ENCODE data around the gene OTOP3. TPM values are rescaled to one million over a fixed set of nuclear protein-coding genes. Genes with fewer than 3 reads are reported as not detected.
A peak's percentile ranks its signal among the peaks of the same experiment; 100 is the strongest.

The OTOP3 gene
- total and polyA plus RNA-seq, 7 experiments from 2014 or later = not detected

- no peaks in the 10 kb centered on the region for H3K9me3 Mint-ChIP-seq
- Histone ChIP-seq H3K27ac (ENCODE audit: low read depth, low read length) (no peak overlapping the region), H3K4me3 (ENCODE audit: low read length) (no peak overlapping the region), H3K27me3 (ENCODE audit: control insufficient read depth in 2 of 2, insufficient read depth in 2 of 2, low read length in 2 of 2) (no peaks in the 10 kb centered on the region), H3K36me3 (ENCODE audit: control insufficient read depth in 2 of 3, insufficient read depth in 3 of 3, low read length in 3 of 3) (no peaks in the 10 kb centered on the region), H3K4me1 (ENCODE audit: control insufficient read depth in 2 of 2, insufficient read depth in 2 of 2, low read length in 2 of 2) (no peaks in the 10 kb centered on the region), H3K9me3 (ENCODE audit: control insufficient read depth in 2 of 3, low read length in 3 of 3) (no peaks in the 10 kb centered on the region)
- H3K4me3 Mint-ChIP-seq = no peak overlapping the region
- intact Hi-C loops (cut with micrococcal nuclease) = no loop called here
- ATAC-seq = no peak
- peaks cover 0 to 4% (median 0%) of the 10 kb centered on the region in 5 donors for H3K36me3 Mint-ChIP-seq
- no peaks in the 10 kb centered on the region for H3K4me1 Mint-ChIP-seq
- POLR2A ChIA-PET = no interaction called here
- DNase-seq = no peak
- no peak overlapping the region for H3K27ac Mint-ChIP-seq
- peaks cover 0 to 6% (median 0%) of the 10 kb centered on the region in 5 donors for H3K27me3 Mint-ChIP-seq
- CTCF ChIA-PET = interaction anchor here (1.2 kb wide), 1 partner anchor 8 kb away, joined by 3 read pairs; no protein-coding TSS in a partner anchor
Measured at GRCh38 chr17:74952431-74953133, 16.9 kb downstream of the OTOP3 start.

- POLR2A ChIA-PET = no interaction called here
- Mint-ChIP-seq H3K4me1 (no peaks in the 10 kb centered on the region), H3K9me3 (no peaks in the 10 kb centered on the region), H3K4me3 (no peak overlapping the region), H3K36me3 (peaks cover 0 to 4% (median 0%) of the 10 kb centered on the region in 5 donors), H3K27me3 (peaks cover 0 to 4% (median 0%) of the 10 kb centered on the region in 5 donors), H3K27ac (no peak overlapping the region)
- Histone ChIP-seq H3K9me3 (ENCODE audit: control insufficient read depth in 2 of 3, low read length in 3 of 3) (no peaks in the 10 kb centered on the region), H3K27me3 (ENCODE audit: control insufficient read depth in 2 of 2, insufficient read depth in 2 of 2, low read length in 2 of 2) (no peaks in the 10 kb centered on the region), H3K4me1 (ENCODE audit: control insufficient read depth in 2 of 2, insufficient read depth in 2 of 2, low read length in 2 of 2) (no peaks in the 10 kb centered on the region), H3K36me3 (ENCODE audit: control insufficient read depth in 2 of 3, insufficient read depth in 3 of 3, low read length in 3 of 3) (no peaks in the 10 kb centered on the region), H3K27ac (ENCODE audit: low read depth, low read length) (no peak overlapping the region), H3K4me3 (ENCODE audit: low read length) (no peak overlapping the region)
- CTCF ChIA-PET = interaction anchor here (0.6 to 1.2 kb wide), 2 partner anchors 7 to 149 kb away, joined by 3 read pairs; no protein-coding TSS in a partner anchor
- intact Hi-C loops (cut with micrococcal nuclease) = no loop called here
- ATAC-seq (no peak), DNase-seq (no peak)
Measured at GRCh38 chr17:74953134-74953687, 17.5 kb downstream of the OTOP3 start.

GRCh38 chr17:74954115-74954514 lies 18.4 kb downstream of the OTOP3 start:
- H3K9me3 ChIP-seq (ENCODE audit: control insufficient read depth in 2 of 3, low read length in 3 of 3) = no peaks in the 10 kb centered on the region
- H3K4me1 ChIP-seq (ENCODE audit: control insufficient read depth in 2 of 2, insufficient read depth in 2 of 2, low read length in 2 of 2) = no peaks in the 10 kb centered on the region
- no peaks in the 10 kb centered on the region for H3K27me3 ChIP-seq (ENCODE audit: control insufficient read depth in 2 of 2, insufficient read depth in 2 of 2, low read length in 2 of 2)
- no peaks in the 10 kb centered on the region for H3K36me3 ChIP-seq (ENCODE audit: control insufficient read depth in 2 of 3, insufficient read depth in 3 of 3, low read length in 3 of 3)
- intact Hi-C loops (cut with micrococcal nuclease) = no loop called here
- Mint-ChIP-seq H3K4me3 (no peak overlapping the region), H3K9me3 (no peaks in the 10 kb centered on the region), H3K27ac (no peak overlapping the region), H3K27me3 (peaks cover 0 to 4% (median 0%) of the 10 kb centered on the region in 5 donors), H3K4me1 (no peaks in the 10 kb centered on the region), H3K36me3 (peaks cover 0 to 4% (median 0%) of the 10 kb centered on the region in 5 donors)
- H3K27ac ChIP-seq (ENCODE audit: low read depth, low read length) = no peak overlapping the region
- POLR2A ChIA-PET = no interaction called here
- CTCF ChIA-PET = no interaction called here
- ATAC-seq (no peak), DNase-seq (no peak)
- no peak overlapping the region for H3K4me3 ChIP-seq (ENCODE audit: low read length)

- no peak for DNase-seq
- Mint-ChIP-seq H3K27me3 (peaks cover 0 to 6% (median 0%) of the 10 kb centered on the region in 5 donors), H3K9me3 (no peaks in the 10 kb centered on the region), H3K27ac (peak overlapping the region in 2 of 9 donors; percentile 25 to 36), H3K4me3 (no peak overlapping the region), H3K4me1 (no peaks in the 10 kb centered on the region), H3K36me3 (peaks cover 0 to 4% (median 0%) of the 10 kb centered on the region in 5 donors)
- intact Hi-C loops (cut with micrococcal nuclease) = loop anchor here (5.0 kb wide), 2 partner anchors 163 to 213 kb away; no protein-coding TSS in a partner anchor
- no peak for ATAC-seq
- no peaks in the 10 kb centered on the region for H3K27me3 ChIP-seq (ENCODE audit: control insufficient read depth in 2 of 2, insufficient read depth in 2 of 2, low read length in 2 of 2)
- H3K4me3 ChIP-seq (ENCODE audit: low read length) = no peak overlapping the region
- ChIA-PET POLR2A (no interaction called here), CTCF (no interaction called here)
- H3K36me3 ChIP-seq (ENCODE audit: control insufficient read depth in 2 of 3, insufficient read depth in 3 of 3, low read length in 3 of 3) = no peaks in the 10 kb centered on the region
- no peak overlapping the region for H3K27ac ChIP-seq (ENCODE audit: low read depth, low read length)
- H3K9me3 ChIP-seq (ENCODE audit: control insufficient read depth in 2 of 3, low read length in 3 of 3) = no peaks in the 10 kb centered on the region
- no peaks in the 10 kb centered on the region for H3K4me1 ChIP-seq (ENCODE audit: control insufficient read depth in 2 of 2, insufficient read depth in 2 of 2, low read length in 2 of 2)
Measured at GRCh38 chr17:74954665-74955421, 19.1 kb downstream of the OTOP3 start.

- H3K27ac Mint-ChIP-seq = no peak overlapping the region
- peaks cover 0 to 5% (median 0%) of the 10 kb centered on the region in 7 donors for H3K4me1 Mint-ChIP-seq
- Histone ChIP-seq H3K9me3 (ENCODE audit: control insufficient read depth in 2 of 3, low read length in 3 of 3) (no peaks in the 10 kb centered on the region), H3K4me3 (ENCODE audit: low read length) (no peak overlapping the region), H3K4me1 (ENCODE audit: control insufficient read depth in 2 of 2, insufficient read depth in 2 of 2, low read length in 2 of 2) (no peaks in the 10 kb centered on the region), H3K27ac (ENCODE audit: low read depth, low read length) (no peak overlapping the region), H3K36me3 (ENCODE audit: control insufficient read depth in 2 of 3, insufficient read depth in 3 of 3, low read length in 3 of 3) (no peaks in the 10 kb centered on the region), H3K27me3 (ENCODE audit: control insufficient read depth in 2 of 2, insufficient read depth in 2 of 2, low read length in 2 of 2) (no peaks in the 10 kb centered on the region)
- H3K36me3 Mint-ChIP-seq = peaks cover 0 to 4% (median 0%) of the 10 kb centered on the region in 5 donors
- ATAC-seq (no peak), DNase-seq (no peak)
- POLR2A ChIA-PET = no interaction called here
- intact Hi-C loops (cut with micrococcal nuclease) = loop anchor here (5.0 kb wide), 2 partner anchors 164 to 214 kb away; no protein-coding TSS in a partner anchor
- H3K9me3 Mint-ChIP-seq = no peaks in the 10 kb centered on the region
- CTCF ChIA-PET = interaction anchor here (1.6 to 1.7 kb wide), 2 partner anchors 165 to 247 kb away, joined by 3 to 6 read pairs; no protein-coding TSS in a partner anchor
- H3K27me3 Mint-ChIP-seq = peaks cover 0 to 6% (median 0%) of the 10 kb centered on the region in 5 donors
- no peak overlapping the region for H3K4me3 Mint-ChIP-seq
Measured at GRCh38 chr17:74956093-74956492, 20.4 kb downstream of the OTOP3 start.

GRCh38 chr17:74957935-74958740 lies 22.4 kb downstream of the OTOP3 start:
- Mint-ChIP-seq H3K4me1 (peaks cover 0 to 8% (median 4%) of the 10 kb centered on the region in 7 donors), H3K27ac (no peak overlapping the region), H3K36me3 (peaks cover 0 to 4% (median 0%) of the 10 kb centered on the region in 5 donors), H3K4me3 (no peak overlapping the region), H3K9me3 (no peaks in the 10 kb centered on the region), H3K27me3 (peaks cover 0 to 6% (median 0%) of the 10 kb centered on the region in 5 donors)
- H3K4me1 ChIP-seq (ENCODE audit: control insufficient read depth in 2 of 2, insufficient read depth in 2 of 2, low read length in 2 of 2) = peaks cover 0 to 4% of the 10 kb centered on the region in 2 donors
- intact Hi-C loops (cut with micrococcal nuclease) = loop anchor here (1.0 to 5.0 kb wide), 5 partner anchors 35 to 301 kb away; partner anchors contain the start of gene USH1G (in 2 of the 2)
- no peak overlapping the region for H3K4me3 ChIP-seq (ENCODE audit: low read length)
- ATAC-seq (peak; percentile 76), DNase-seq (peak; percentile 54 to 85 (median 70))
- ChIA-PET POLR2A (interaction anchor here (0.6 to 1.1 kb wide), 3 partner anchors 16 to 154 kb away, joined by 3 to 4 read pairs (median 3); no protein-coding TSS in a partner anchor), CTCF (interaction anchor here (0.5 to 2.0 kb wide), 12 partner anchors 12 to 788 kb away, joined by 3 to 11 read pairs (median 4); partner anchors contain the start of genes OTOP2 and USH1G)
- no peak overlapping the region for H3K27ac ChIP-seq (ENCODE audit: low read depth, low read length)
- no peaks in the 10 kb centered on the region for H3K36me3 ChIP-seq (ENCODE audit: control insufficient read depth in 2 of 3, insufficient read depth in 3 of 3, low read length in 3 of 3)
- no peaks in the 10 kb centered on the region for H3K9me3 ChIP-seq (ENCODE audit: control insufficient read depth in 2 of 3, low read length in 3 of 3)
- H3K27me3 ChIP-seq (ENCODE audit: control insufficient read depth in 2 of 2, insufficient read depth in 2 of 2, low read length in 2 of 2) = no peaks in the 10 kb centered on the region
